ENCODE data around the gene MFSD8.

- no peak for TF ChIP-seq EZH2 (IDR thresholded peaks at IDR 0.05; ENCODE audit: low read length)
- no peak for TF ChIP-seq CTCF (optimal IDR thresholded peaks at IDR 0.05 in 1 of 3, IDR thresholded peaks at IDR 0.05 in 1 of 3, conservative IDR thresholded peaks at IDR 0.05 in 1 of 3; ENCODE audit: extremely low read depth in 1 of 3, insufficient read depth in 2 of 3, low read length in 3 of 3)
Measured at GRCh38 chr4:127920521-127920920, 44.5 kb downstream of the MFSD8 start.
